ENCODE measurements around the gene BRINP2.

- TF ChIP-seq USF2 (IDR thresholded peaks at IDR 0.05; ENCODE audit: low read depth, low read length) (no peak), CEBPB (IDR thresholded peaks at IDR 0.05; ENCODE audit: low read depth, low read length) (no peak), CTCF (conservative IDR thresholded peaks at IDR 0.05; ENCODE audit: low read depth, low read length) (no peak), MAZ (IDR thresholded peaks at IDR 0.05; ENCODE audit: borderline replicate concordance, low read depth, low read length) (no peak), BHLHE40 (IDR thresholded peaks at IDR 0.05; ENCODE audit: low read depth, low read length) (no peak), POLR2A (IDR thresholded peaks at IDR 0.05; ENCODE audit: low read depth, low read length) (no peak)
Observed at GRCh38 chr1:177306019-177306415, 135.3 kb downstream of the BRINP2 start.

Measured in IMR-90 (cell line).